IPS-18c (cell line): ENCODE results near the gene RAPSN.

ENCODE experiments used
- H3K4me3 ChIP-seq: 2 replicates; pipeline ENCODE4 v1.7.0; 2013; ENCODE audit warnings: low read depth, mild to moderate bottlenecking, low read length, moderate library complexity; ENCODE audit not compliant: insufficient read depth
- H3K9me3 ChIP-seq: one replicate; pipeline ENCODE4 v1.6.1; 2013; ENCODE audit warnings: mild to moderate bottlenecking, low read length, moderate library complexity; ENCODE audit not compliant: control insufficient read depth, insufficient read depth

The RAPSN gene

GRCh38 chr11:47448566-47449427, at the start of gene RAPSN:
RAPSN (minus strand) TSS chr11:47449136; CDS start chr11:47448964, 172 bp downstream.
- no peaks in the 10 kb centered on the region for H3K9me3 ChIP-seq
- H3K4me3 ChIP-seq: no peak within 1 kb of the TSS

- no peak overlapping the region for H3K4me3 ChIP-seq
- H3K9me3 ChIP-seq: no peaks in the 10 kb centered on the region
Observed at GRCh38 chr11:47498149-47498548, 49.2 kb upstream of the RAPSN start.

- no peaks in the 10 kb centered on the region for H3K9me3 ChIP-seq
- H3K4me3 ChIP-seq: no peak overlapping the region
Observed at GRCh38 chr11:47496808-47497207, 47.9 kb upstream of the RAPSN start.

- H3K9me3 ChIP-seq: no peaks in the 10 kb centered on the region
Observed at GRCh38 chr11:47495856-47496217, 46.9 kb upstream of the RAPSN start.

GRCh38 chr11:47495011-47495855, 46.3 kb upstream of the RAPSN start:
- Histone ChIP-seq H3K9me3 (no peaks in the 10 kb centered on the region), H3K4me3 (no peak overlapping the region)

More at GRCh38 chr11:47495856-47496217, 46.9 kb upstream of the RAPSN start:
- no peak overlapping the region for H3K4me3 ChIP-seq

GRCh38 chr11:47489395-47489755, 40.4 kb upstream of the RAPSN start:
- no peaks in the 10 kb centered on the region for H3K9me3 ChIP-seq
- H3K4me3 ChIP-seq: no peak overlapping the region

GRCh38 chr11:47488674-47489394, 39.9 kb upstream of the RAPSN start:
- H3K9me3 ChIP-seq: no peaks in the 10 kb centered on the region
- H3K4me3 ChIP-seq: no peak overlapping the region

GRCh38 chr11:47488111-47488510, 39.2 kb upstream of the RAPSN start:
- no peak overlapping the region for H3K4me3 ChIP-seq
- no peaks in the 10 kb centered on the region for H3K9me3 ChIP-seq

- Histone ChIP-seq H3K4me3 (no peak overlapping the region), H3K9me3 (no peaks in the 10 kb centered on the region)
Observed at GRCh38 chr11:47487421-47487820, 38.5 kb upstream of the RAPSN start.

GRCh38 chr11:47485107-47485506, 36.2 kb upstream of the RAPSN start:
- no peaks in the 10 kb centered on the region for H3K9me3 ChIP-seq
- H3K4me3 ChIP-seq: no peak overlapping the region

- Histone ChIP-seq H3K9me3 (no peaks in the 10 kb centered on the region), H3K4me3 (no peak overlapping the region)
Observed at GRCh38 chr11:47483457-47483856, 34.5 kb upstream of the RAPSN start.

GRCh38 chr11:47480762-47481161, 31.8 kb upstream of the RAPSN start:
- Histone ChIP-seq H3K4me3 (no peak overlapping the region), H3K9me3 (no peaks in the 10 kb centered on the region)

- Histone ChIP-seq H3K9me3 (no peaks in the 10 kb centered on the region), H3K4me3 (no peak overlapping the region)
Observed at GRCh38 chr11:47478651-47479329, 29.9 kb upstream of the RAPSN start.

GRCh38 chr11:47477753-47478152, 28.8 kb upstream of the RAPSN start:
- no peak overlapping the region for H3K4me3 ChIP-seq
- no peaks in the 10 kb centered on the region for H3K9me3 ChIP-seq

- no peak overlapping the region for H3K4me3 ChIP-seq
- H3K9me3 ChIP-seq: no peaks in the 10 kb centered on the region
Observed at GRCh38 chr11:47477323-47477722, 28.4 kb upstream of the RAPSN start.

GRCh38 chr11:47470671-47471070, 21.7 kb upstream of the RAPSN start:
- Histone ChIP-seq H3K9me3 (no peaks in the 10 kb centered on the region), H3K4me3 (no peak overlapping the region)
